KMS-11 (cell line): ENCODE measurements around the gene ASB14.
"Not testable (repeated sequence)": the region's sequence is repeated elsewhere in the genome, so short reads cannot be mapped to it uniquely, and the experiment has no call there.

Source experiments
- H2AFZ ChIP-seq: fragments of 200-600 bp; sonication (generic); 2 replicates; pipeline ENCODE4 v1.6.1; 2016; ENCODE audit warnings: antibody characterized with exemption, mixed run types, low read depth
- H3K27ac ChIP-seq: fragments of 200-600 bp; sonication (generic); 2 replicates; pipeline ENCODE4 v1.6.1; 2016; ENCODE audit warnings: mild to moderate bottlenecking, mixed run types
- H3K27me3 ChIP-seq: fragments of 200-600 bp; sonication (generic); 2 replicates; pipeline ENCODE4 v1.6.1; 2017; ENCODE audit warnings: mild to moderate bottlenecking, low read depth, mixed run types, moderate library complexity; ENCODE audit not compliant: insufficient read depth
- H3K36me3 ChIP-seq: fragments of 200-600 bp; sonication (generic); 2 replicates; pipeline ENCODE4 v1.6.1; 2017; ENCODE audit warnings: mild to moderate bottlenecking, mixed run types; ENCODE audit not compliant: insufficient read depth
- H3K4me1 ChIP-seq: fragments of 200-600 bp; sonication (generic); 2 replicates; pipeline ENCODE4 v1.6.1; 2016; ENCODE audit warnings: mild to moderate bottlenecking, low read depth, mixed run types; ENCODE audit not compliant: poor library complexity, severe bottlenecking
- H3K4me2 ChIP-seq: fragments of 200-600 bp; sonication (generic); 2 replicates; pipeline ENCODE4 v1.7.0; 2016; ENCODE audit warnings: mild to moderate bottlenecking, mixed run types
- H3K4me3 ChIP-seq: fragments of 200-600 bp; sonication (generic); IDR thresholded peaks from 2 replicates; pipeline ENCODE4 v1.6.1; 2017; ENCODE audit warnings: low read depth, low read length, mixed read lengths; ENCODE audit not compliant: insufficient read depth
- H3K79me2 ChIP-seq: fragments of 200-600 bp; sonication (generic); 2 replicates; pipeline ENCODE4 v1.6.1; 2016; ENCODE audit warnings: low read depth, mixed run types; ENCODE audit not compliant: insufficient read depth
- H3K9ac ChIP-seq: fragments of 200-600 bp; sonication (generic); 2 replicates; pipeline ENCODE4 v1.6.1; 2016; ENCODE audit warnings: mild to moderate bottlenecking, mixed run types
- H4K20me1 ChIP-seq: fragments of 200-600 bp; sonication (generic); 2 replicates; pipeline ENCODE4 v1.6.1; 2016; ENCODE audit warnings: mild to moderate bottlenecking, mixed run types; ENCODE audit not compliant: insufficient read depth
- CTCF ChIP-seq: fragments of 200-600 bp; sonication (generic); conservative IDR thresholded peaks from 2 replicates; pipeline ENCODE4 v1.6.1; 2017; ENCODE audit warnings: low read depth, mild to moderate bottlenecking, antibody characterized with exemption, low read length, moderate library complexity, mixed read lengths

Gene ASB14

GRCh38 chr3:57292159-57292896, at the start of gene ASB14:
ASB14 (minus strand) TSS chr3:57292685; CDS start chr3:57292033, 652 bp downstream.
- Histone ChIP-seq H3K79me2 (no peaks in the 10 kb centered on the region), H3K27me3 (no peaks in the 10 kb centered on the region), H4K20me1 (no peaks in the 10 kb centered on the region), H3K9ac (no peak within 1 kb of the TSS), H2AFZ (no peak within 1 kb of the TSS), H3K4me3 (no peak within 1 kb of the TSS), H3K4me2 (no peak within 1 kb of the TSS), H3K4me1 (no peaks in the 10 kb centered on the region), H3K27ac (no peak within 1 kb of the TSS), H3K36me3 (no peaks in the 10 kb centered on the region)
- no peak for TF ChIP-seq CTCF

- H3K36me3 ChIP-seq, H3K9ac ChIP-seq, H3K27ac ChIP-seq, H3K4me3 ChIP-seq, H3K27me3 ChIP-seq, H4K20me1 ChIP-seq, H3K4me1 ChIP-seq, H3K79me2 ChIP-seq, H2AFZ ChIP-seq, H3K4me2 ChIP-seq: not testable (repeated sequence)
Observed at GRCh38 chr3:57339071-57339642, 46.7 kb upstream of the ASB14 start.

- not testable (repeated sequence) for H3K4me1 ChIP-seq, H4K20me1 ChIP-seq
Observed at GRCh38 chr3:57338272-57339070, 46.0 kb upstream of the ASB14 start.

GRCh38 chr3:57335283-57335938, 42.9 kb upstream of the ASB14 start:
- Histone ChIP-seq H3K36me3 (no peaks in the 10 kb centered on the region), H3K9ac (no peak overlapping the region), H3K4me3 (no peak overlapping the region), H3K27me3 (no peaks in the 10 kb centered on the region), H2AFZ (no peak overlapping the region), H3K4me1 (no peaks in the 10 kb centered on the region), H3K4me2 (no peak overlapping the region), H3K79me2 (no peaks in the 10 kb centered on the region), H4K20me1 (no peaks in the 10 kb centered on the region), H3K27ac (no peak overlapping the region)
- no peak for TF ChIP-seq CTCF

More at GRCh38 chr3:57338272-57339070, 46.0 kb upstream of the ASB14 start:
- not testable (repeated sequence) for H3K4me2 ChIP-seq, H2AFZ ChIP-seq, H3K27me3 ChIP-seq, H3K4me3 ChIP-seq, H3K36me3 ChIP-seq, H3K27ac ChIP-seq, H3K9ac ChIP-seq, H3K79me2 ChIP-seq

GRCh38 chr3:57331078-57331610, 38.7 kb upstream of the ASB14 start:
- Histone ChIP-seq H3K9ac (no peak overlapping the region), H3K4me2 (no peak overlapping the region), H3K4me1 (no peaks in the 10 kb centered on the region), H3K79me2 (no peaks in the 10 kb centered on the region), H3K27me3 (no peaks in the 10 kb centered on the region), H3K36me3 (no peaks in the 10 kb centered on the region), H3K27ac (no peak overlapping the region), H2AFZ (no peak overlapping the region), H4K20me1 (no peaks in the 10 kb centered on the region), H3K4me3 (no peak overlapping the region)
- no peak for TF ChIP-seq CTCF

- H3K4me3 ChIP-seq, H2AFZ ChIP-seq, H3K4me2 ChIP-seq, H4K20me1 ChIP-seq, H3K27me3 ChIP-seq, H3K9ac ChIP-seq, H3K36me3 ChIP-seq, H3K4me1 ChIP-seq, H3K79me2 ChIP-seq, H3K27ac ChIP-seq: not testable (repeated sequence)
Observed at GRCh38 chr3:57326498-57326897, 34.0 kb upstream of the ASB14 start.
